Activated CD8-positive, alpha-beta T cell treated with anti-CD3 and anti-CD28 coated beads for 36 hours (primary cell): ENCODE data around the gene MEGF11. TPM values are rescaled to one million over a fixed set of nuclear protein-coding genes. Genes with fewer than 3 reads are reported as not detected.

Experiments used
- ATAC-seq: fragments of 200-7000 bp; cut with Tn5 transposase; one replicate; pipeline ENCODE4 v1.10.0; 2021; ENCODE audit warnings: mild to moderate bottlenecking, moderate library complexity
- CTCF ChIA-PET: fragments of 350-600 bp; sonication (Branson Sonifier 250); formaldehyde crosslinking; loops from one replicate; lab custom pipeline; 2021; ENCODE audit warnings: antibody characterized with exemption; lab: Charles Lee
- POLR2A ChIA-PET: fragments of 350-600 bp; sonication (Branson Sonifier 250); formaldehyde crosslinking; loops from one replicate; lab custom pipeline; 2021; ENCODE audit warnings: antibody characterized with exemption; lab: Charles Lee
- DNase-seq: peaks from one replicate; pipeline ENCODE4 v3.0.0-alpha.2; 2020
- H3K27ac Mint-ChIP-seq: one replicate; pipeline ENCODE4 v1.8.0; 2021; ENCODE audit warnings: mild to moderate bottlenecking, mixed read lengths
- H3K27me3 Mint-ChIP-seq: one replicate; pipeline ENCODE4 v1.8.0; 2021; ENCODE audit warnings: mixed read lengths
- H3K36me3 Mint-ChIP-seq: one replicate; pipeline ENCODE4 v1.8.0; 2021; ENCODE audit warnings: low read depth, mixed read lengths
- H3K4me1 Mint-ChIP-seq: one replicate; pipeline ENCODE4 v1.8.0; 2021; ENCODE audit warnings: low read depth, mixed read lengths
- H3K4me3 Mint-ChIP-seq: one replicate; pipeline ENCODE4 v1.8.0; 2021; ENCODE audit warnings: mild to moderate bottlenecking, moderate library complexity, mixed read lengths
- H3K9me3 Mint-ChIP-seq: one replicate; pipeline ENCODE4 v1.8.0; 2021; ENCODE audit warnings: mixed read lengths
- CTCF ChIP-seq: fragments of 200-600 bp; IDR thresholded peaks from one replicate; pipeline ENCODE4 v1.8.0; 2022; ENCODE audit warnings: antibody characterized with exemption, mild to moderate bottlenecking
- intact Hi-C: fragments of 100-400 bp; cut with micrococcal nuclease; formaldehyde crosslinking; loops from one replicate; pipeline ENCODE4 v1.10.0; 2022
- total RNA-seq, 2 experiments: library from RNA; stranded (reverse); gene quantifications; one replicate each; pipeline ENCODE4 v1.2.3, GENCODE V29; 2021

MEGF11 gene
- total RNA-seq, 2 experiments from 2014 or later = not detected

DNA sequence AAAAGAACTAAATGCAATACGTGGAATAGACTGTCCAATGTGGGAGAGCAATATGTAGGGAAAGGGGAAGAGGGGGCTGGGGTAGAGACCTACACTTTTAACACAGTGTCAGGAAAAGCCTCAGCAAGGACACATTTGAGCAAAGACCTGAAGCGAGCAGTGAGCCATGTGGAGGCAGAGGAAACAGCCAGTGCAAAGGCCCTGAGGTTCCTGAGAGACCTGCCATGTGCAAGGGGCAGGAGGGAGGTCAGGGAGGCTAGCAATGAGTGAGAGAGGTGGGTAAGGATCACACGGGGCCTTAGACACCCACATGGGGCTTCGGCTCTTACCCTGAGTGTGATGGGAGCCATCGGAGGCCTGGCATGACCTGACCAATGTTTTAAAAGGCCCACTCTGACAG, 203.3 kb downstream of the MEGF11 start:
- ATAC-seq (no peak), DNase-seq (no peak)
- Mint-ChIP-seq H3K36me3 (no peaks in the 10 kb centered on the region), H3K4me3 (no peak overlapping the region), H3K27me3 (peaks cover 2% of the 10 kb centered on the region), H3K27ac (no peak overlapping the region), H3K9me3 (no peaks in the 10 kb centered on the region), H3K4me1 (no peaks in the 10 kb centered on the region)
- ChIA-PET CTCF (interaction anchor here (1.3 kb wide), 1 partner anchor 448 kb away, joined by 3 read pairs; no protein-coding TSS in a partner anchor), POLR2A (no interaction called here)
- TF ChIP-seq CTCF = no peak
- intact Hi-C loops = no loop called here

DNA sequence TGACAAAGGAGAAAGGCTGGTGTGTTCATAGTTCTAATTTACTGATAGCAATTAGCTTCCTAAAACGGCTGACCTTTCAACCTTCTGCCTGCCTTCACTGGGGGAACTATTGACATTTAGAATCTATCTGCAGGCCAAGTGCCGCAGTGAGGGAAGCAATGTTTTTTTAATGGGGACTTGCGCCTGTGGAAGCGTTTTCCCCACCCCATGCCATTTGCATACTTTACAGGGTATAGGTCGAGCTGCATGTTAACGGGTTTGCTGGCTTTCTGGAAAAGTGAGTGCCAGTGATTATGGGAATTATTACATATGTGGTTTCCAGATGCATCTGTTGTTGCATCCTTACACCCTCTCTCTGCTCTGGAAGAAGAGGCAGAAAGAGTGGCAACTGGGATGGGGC, 204.2 kb downstream of the MEGF11 start:
- ATAC-seq (no peak), DNase-seq (no peak)
- no peak overlapping the region for H3K27ac Mint-ChIP-seq
- ChIA-PET CTCF (interaction anchor here (1.3 kb wide), 1 partner anchor 449 kb away, joined by 3 read pairs; no protein-coding TSS in a partner anchor), POLR2A (no interaction called here)
- no peaks in the 10 kb centered on the region for H3K36me3 Mint-ChIP-seq
- no peak for TF ChIP-seq CTCF
- H3K4me1 Mint-ChIP-seq = no peaks in the 10 kb centered on the region
- no peaks in the 10 kb centered on the region for H3K9me3 Mint-ChIP-seq
- intact Hi-C loops = no loop called here
- H3K27me3 Mint-ChIP-seq = peaks cover 2% of the 10 kb centered on the region
- no peak overlapping the region for H3K4me3 Mint-ChIP-seq

DNA sequence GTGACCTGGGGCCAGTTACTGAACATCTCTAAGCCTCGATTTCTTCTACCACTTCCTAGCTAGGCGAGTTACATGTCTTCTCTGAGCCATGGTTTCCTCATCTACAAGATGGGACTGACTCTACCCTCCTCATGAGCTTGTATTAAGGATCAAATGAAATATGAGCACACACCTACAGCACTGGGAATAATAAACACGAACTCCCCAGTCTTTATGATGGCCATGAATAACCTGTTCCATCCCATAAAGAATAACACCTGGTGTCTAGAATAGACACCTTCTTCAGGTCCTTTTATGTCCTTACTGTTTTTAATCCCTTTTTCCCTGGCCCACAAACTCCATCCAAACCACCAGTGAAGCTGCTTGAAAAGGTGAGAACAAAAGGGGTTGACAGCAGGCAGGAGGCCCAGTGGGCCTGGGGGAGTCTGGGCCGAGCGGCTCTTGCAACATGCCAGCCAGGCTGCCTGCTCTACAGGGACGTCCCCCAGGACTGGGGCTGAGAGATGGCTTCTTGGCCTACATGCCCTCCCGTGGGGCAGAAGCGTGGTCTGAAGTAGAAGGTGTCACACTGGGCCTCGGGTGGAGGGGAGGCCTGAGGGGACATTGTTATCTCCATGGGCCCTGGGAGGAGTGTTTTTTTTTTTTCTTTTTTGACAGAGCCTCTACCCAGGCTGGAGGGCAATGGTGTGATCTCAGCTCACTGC, 206.1 kb downstream of the MEGF11 start:
- ChIA-PET POLR2A (no interaction called here), CTCF (interaction anchor here (0.6 to 1.2 kb wide), 4 partner anchors 9 to 489 kb away, joined by 3 to 4 read pairs (median 4); no protein-coding TSS in a partner anchor)
- ATAC-seq (no peak), DNase-seq (no peak)
- Mint-ChIP-seq H3K27me3 (peaks cover 2% of the 10 kb centered on the region), H3K4me3 (no peak overlapping the region), H3K27ac (no peak overlapping the region), H3K9me3 (no peaks in the 10 kb centered on the region), H3K36me3 (no peaks in the 10 kb centered on the region), H3K4me1 (no peaks in the 10 kb centered on the region)
- intact Hi-C loops = no loop called here
- no peak for TF ChIP-seq CTCF

DNA sequence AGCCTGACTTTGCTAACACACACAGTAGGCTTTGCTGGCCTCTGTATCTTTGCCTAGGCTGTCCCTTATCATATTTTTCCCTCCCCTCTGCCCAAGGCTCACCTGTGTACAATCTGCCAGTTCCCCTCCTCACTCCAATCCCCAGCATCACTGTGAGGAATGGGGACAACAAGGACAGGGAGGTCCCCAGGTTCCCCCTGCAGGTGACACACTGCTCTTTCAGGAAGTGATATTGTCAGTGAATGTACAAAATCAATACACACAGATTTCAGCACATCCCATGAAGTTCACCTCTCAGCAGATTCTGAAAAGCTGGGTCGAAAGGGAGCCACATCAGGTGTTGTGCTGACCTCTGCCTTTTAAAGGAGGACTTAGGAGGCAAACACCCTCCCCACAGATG, 206.8 kb downstream of the MEGF11 start:
- H3K4me3 Mint-ChIP-seq = no peak overlapping the region
- ChIA-PET POLR2A (no interaction called here), CTCF (interaction anchor here (0.8 to 1.2 kb wide), 3 partner anchors 10 to 409 kb away, joined by 3 to 4 read pairs (median 4); no protein-coding TSS in a partner anchor)
- DNase-seq = peak; percentile 12
- no peak for TF ChIP-seq CTCF
- H3K27ac Mint-ChIP-seq = no peak overlapping the region
- peak; percentile 42 for ATAC-seq
- H3K27me3 Mint-ChIP-seq = peaks cover 2% of the 10 kb centered on the region
- no peaks in the 10 kb centered on the region for H3K4me1 Mint-ChIP-seq
- H3K36me3 Mint-ChIP-seq = no peaks in the 10 kb centered on the region
- intact Hi-C loops = no loop called here
- H3K9me3 Mint-ChIP-seq = no peaks in the 10 kb centered on the region

GRCh38 chr15:66046326-66046725, 207.2 kb downstream of the MEGF11 start:
- H3K4me1 Mint-ChIP-seq = no peaks in the 10 kb centered on the region
- H3K36me3 Mint-ChIP-seq = no peaks in the 10 kb centered on the region
- intact Hi-C loops = no loop called here
- no peak overlapping the region for H3K4me3 Mint-ChIP-seq
- DNase-seq = no peak
- H3K9me3 Mint-ChIP-seq = no peaks in the 10 kb centered on the region
- no peak overlapping the region for H3K27ac Mint-ChIP-seq
- no peak for TF ChIP-seq CTCF
- ChIA-PET POLR2A (no interaction called here), CTCF (interaction anchor here (1.2 kb wide), 1 partner anchor 65 kb away, joined by 3 read pairs; no protein-coding TSS in a partner anchor)
- no peak for ATAC-seq
- peaks cover 2% of the 10 kb centered on the region for H3K27me3 Mint-ChIP-seq
